Effector memory CD8-positive, alpha-beta T cell (primary cell): ENCODE measurements around the gene TAGLN2.

Source experiments
- ATAC-seq: fragments of 150-1000 bp; cut with Tn5 transposase; replicated peaks from 2 replicates; pipeline ENCODE4 v1.10.0; 2021; ENCODE audit warnings: mild to moderate bottlenecking, moderate library complexity
- DNase-seq, 3 experiments: peaks; one replicate each; pipeline ENCODE4 v3.0.0; 2021
- H3K27ac Mint-ChIP-seq, 2 donors: one replicate each; pipeline ENCODE4 v1.8.0; 2022; ENCODE audit warnings: mild to moderate bottlenecking in 2 of 2, mixed read lengths in 2 of 2, moderate library complexity in 2 of 2
- H3K27me3 Mint-ChIP-seq, 2 donors: one replicate each; pipeline ENCODE4 v1.8.0; 2022; ENCODE audit warnings: mixed read lengths in 2 of 2
- H3K36me3 Mint-ChIP-seq: one replicate; pipeline ENCODE4 v1.8.0; 2022; ENCODE audit warnings: mild to moderate bottlenecking, moderate library complexity, mixed read lengths; ENCODE audit not compliant: insufficient read depth
- H3K4me1 Mint-ChIP-seq, 2 donors: one replicate each; pipeline ENCODE4 v1.8.0; 2022; ENCODE audit warnings: low read depth in 2 of 2, mixed read lengths in 2 of 2
- H3K4me3 Mint-ChIP-seq, 2 donors: one replicate each; pipeline ENCODE4 v1.8.0; 2022; ENCODE audit warnings: mild to moderate bottlenecking in 2 of 2, mixed read lengths in 2 of 2, moderate library complexity in 2 of 2
- H3K9me3 Mint-ChIP-seq, 2 donors: one replicate each; pipeline ENCODE4 v1.8.0; 2022; ENCODE audit warnings: mixed read lengths in 2 of 2

The TAGLN2 gene

DNA sequence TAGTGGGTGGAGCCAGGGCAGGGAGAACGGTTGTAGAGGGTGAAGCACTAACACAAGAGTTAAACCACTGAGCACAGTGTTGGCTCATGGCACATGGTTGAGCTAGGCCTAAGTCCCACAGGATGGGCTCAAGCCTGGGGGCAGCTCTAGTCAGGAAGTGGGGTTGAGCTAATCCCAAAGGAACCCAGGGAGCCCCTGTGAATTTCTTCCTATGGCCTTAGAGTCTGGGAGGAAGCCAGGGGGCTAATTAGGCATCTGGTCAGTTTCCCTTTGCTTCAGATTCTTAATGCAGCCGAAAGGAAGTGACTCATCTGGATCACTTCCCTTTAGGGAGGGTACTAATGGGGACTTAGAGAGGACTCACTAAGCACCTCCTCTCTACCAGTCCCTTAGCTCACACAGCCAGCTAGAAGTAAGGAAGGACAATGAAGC is 35.5 kb downstream of the TAGLN2 start:
- Mint-ChIP-seq H3K9me3 (no peaks in the 10 kb centered on the region), H3K27ac (no peak overlapping the region), H3K4me3 (peak overlapping the region; percentile 0 to 48), H3K36me3 (peaks cover 5% of the 10 kb centered on the region), H3K4me1 (peaks cover 21 to 26% of the 10 kb centered on the region in 2 donors), H3K27me3 (no peaks in the 10 kb centered on the region)
- ATAC-seq (peak; percentile 30), DNase-seq (no peak)

DNA sequence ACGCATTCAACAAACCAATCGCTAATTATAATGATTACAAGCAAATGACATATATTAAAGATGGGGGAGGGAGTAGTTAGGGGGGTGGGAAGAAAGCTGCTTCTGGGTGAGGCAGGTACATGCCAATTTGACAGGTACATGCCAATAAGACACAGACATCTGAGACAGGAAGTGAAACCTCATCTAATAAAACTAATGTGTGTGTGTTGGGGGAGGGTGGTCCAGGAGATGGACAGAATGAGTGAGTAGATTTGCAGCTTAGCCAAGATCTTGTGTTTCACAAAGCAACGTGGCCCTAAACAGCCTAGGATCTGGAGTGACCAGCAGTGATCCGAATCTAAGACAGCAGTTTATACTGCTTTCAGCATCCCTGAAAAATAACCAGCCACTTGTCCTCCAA is 36.1 kb downstream of the TAGLN2 start:
- peak overlapping the region in 1 of 2 donors; percentile 48 for H3K4me3 Mint-ChIP-seq
- H3K9me3 Mint-ChIP-seq: no peaks in the 10 kb centered on the region
- peak overlapping the region in 1 of 2 donors; percentile 64 for H3K27ac Mint-ChIP-seq
- DNase-seq (no peak), ATAC-seq (no peak)
- H3K27me3 Mint-ChIP-seq: no peaks in the 10 kb centered on the region
- H3K4me1 Mint-ChIP-seq: peaks cover 21 to 26% of the 10 kb centered on the region in 2 donors
- peaks cover 5% of the 10 kb centered on the region for H3K36me3 Mint-ChIP-seq

DNA sequence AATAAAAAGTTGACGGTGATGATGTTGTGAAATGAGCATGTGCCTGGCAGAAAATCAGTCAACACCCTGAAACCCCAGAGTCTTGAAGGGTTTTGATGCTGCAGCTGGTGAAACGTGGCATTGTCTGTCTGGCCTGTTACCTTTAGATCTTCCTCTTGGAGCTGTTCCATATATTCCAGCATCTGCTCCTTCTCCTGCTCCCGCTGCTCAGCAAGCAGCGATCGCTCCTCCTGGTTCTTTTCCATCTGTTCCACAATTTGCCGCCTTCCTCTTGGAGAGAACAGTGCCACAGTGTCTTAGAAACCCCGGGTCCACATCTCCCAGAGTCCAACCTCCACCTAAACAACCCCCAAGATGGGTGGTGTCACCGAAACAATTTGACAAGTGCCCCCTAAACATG is 41.0 kb downstream of the TAGLN2 start:
- no peaks in the 10 kb centered on the region for H3K9me3 Mint-ChIP-seq

DNA sequence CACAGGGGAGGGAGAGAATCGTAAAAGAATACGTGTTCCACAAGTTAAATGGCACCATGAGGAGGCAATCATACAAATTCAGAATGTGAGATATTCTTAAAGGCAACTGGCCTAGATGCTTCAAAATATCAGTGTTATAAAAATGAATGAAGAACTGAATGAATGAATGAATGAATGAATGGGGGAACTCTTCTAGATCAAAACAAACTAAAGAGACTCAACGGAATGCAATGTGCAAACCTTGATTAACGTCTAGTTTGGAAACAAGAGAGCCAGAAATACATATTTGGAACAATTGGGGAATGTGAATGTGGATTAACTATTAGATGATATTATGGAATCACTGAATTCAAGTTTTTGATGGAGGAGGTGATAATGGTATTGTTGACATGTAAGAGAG is 42.2 kb downstream of the TAGLN2 start:
- Mint-ChIP-seq H3K4me3 (no peak overlapping the region), H3K27me3 (no peaks in the 10 kb centered on the region), H3K9me3 (no peaks in the 10 kb centered on the region), H3K27ac (no peak overlapping the region), H3K4me1 (peaks cover 0 to under 1% of the 10 kb centered on the region in 2 donors), H3K36me3 (no peaks in the 10 kb centered on the region)
- DNase-seq (no peak), ATAC-seq (no peak)

More for the DNA sequence above, 41.0 kb downstream of the TAGLN2 start:
- Mint-ChIP-seq H3K4me3 (no peak overlapping the region), H3K27ac (no peak overlapping the region), H3K27me3 (no peaks in the 10 kb centered on the region), H3K36me3 (no peaks in the 10 kb centered on the region), H3K4me1 (peaks cover 6 to 7% of the 10 kb centered on the region in 2 donors)
- ATAC-seq (no peak), DNase-seq (no peak)

DNA sequence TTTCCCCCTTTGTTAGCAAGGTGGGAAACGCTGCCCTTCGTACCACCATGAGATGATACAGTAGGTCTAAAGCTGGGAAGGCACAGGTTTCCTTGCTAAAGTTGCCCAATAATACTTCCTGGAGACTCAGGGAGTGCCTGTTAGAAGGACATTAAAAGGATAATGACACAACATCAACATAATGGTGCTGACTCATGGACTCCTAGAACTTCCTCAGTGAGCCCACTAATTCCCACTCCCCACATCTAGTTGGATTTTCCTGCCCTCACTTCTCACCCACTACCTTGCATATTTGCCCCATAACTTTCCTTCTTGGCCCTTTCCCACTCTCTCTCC is 42.8 kb downstream of the TAGLN2 start:
- no peak overlapping the region for H3K4me3 Mint-ChIP-seq
- no peak for ATAC-seq
- no peaks in the 10 kb centered on the region for H3K4me1 Mint-ChIP-seq
- H3K36me3 Mint-ChIP-seq: no peaks in the 10 kb centered on the region
- no peak overlapping the region for H3K27ac Mint-ChIP-seq
- DNase-seq: no peak
- H3K27me3 Mint-ChIP-seq: no peaks in the 10 kb centered on the region
- H3K9me3 Mint-ChIP-seq: no peaks in the 10 kb centered on the region

DNA sequence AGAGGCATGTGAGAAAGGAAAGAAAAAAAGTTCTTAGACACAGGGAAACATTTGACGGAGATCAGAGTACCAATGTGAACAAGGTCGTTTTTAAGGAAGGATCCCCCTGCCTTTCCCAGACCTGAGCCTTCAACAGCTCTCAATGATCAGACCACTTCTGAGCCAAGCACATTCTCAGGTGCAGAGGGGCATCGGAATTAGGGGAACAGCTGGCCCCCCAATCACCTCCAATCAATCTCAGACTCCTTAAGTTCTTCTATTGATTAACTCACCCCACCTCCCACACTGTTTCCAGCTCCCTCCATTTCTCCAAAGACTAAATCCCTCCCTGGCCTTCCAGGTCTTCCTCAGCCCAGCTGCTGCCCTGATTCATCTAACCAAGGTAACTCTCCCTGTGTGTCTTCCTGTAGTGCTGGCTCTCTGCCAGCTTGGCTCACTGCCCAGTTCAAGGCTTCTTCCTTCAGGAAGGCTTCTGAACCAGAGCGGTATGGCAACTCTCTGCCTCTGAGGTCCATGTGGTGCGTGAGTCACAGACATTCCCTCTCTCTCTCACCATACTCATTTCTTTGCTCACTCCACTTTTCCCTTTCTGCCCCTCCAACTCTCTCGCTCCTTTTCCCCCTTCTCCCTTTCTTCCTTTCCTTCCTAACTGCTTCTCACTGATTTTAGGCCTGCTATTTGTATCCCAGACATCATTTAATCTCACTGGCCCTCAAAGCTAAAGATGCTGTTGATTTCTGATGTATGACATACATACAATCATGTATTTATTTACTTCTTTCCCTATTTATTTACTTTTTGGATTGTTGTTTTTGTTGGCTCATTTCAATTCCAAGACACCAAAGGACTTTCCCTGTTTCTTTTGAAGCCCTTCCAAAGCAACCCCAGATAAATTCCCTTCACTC is 43.4 kb downstream of the TAGLN2 start:
- Mint-ChIP-seq H3K27ac (no peak overlapping the region), H3K4me1 (no peaks in the 10 kb centered on the region), H3K9me3 (no peaks in the 10 kb centered on the region), H3K27me3 (no peaks in the 10 kb centered on the region), H3K36me3 (no peaks in the 10 kb centered on the region), H3K4me3 (no peak overlapping the region)
- DNase-seq: peak in 2 of 3 experiments; percentile 13 to 24
- no peak for ATAC-seq

DNA sequence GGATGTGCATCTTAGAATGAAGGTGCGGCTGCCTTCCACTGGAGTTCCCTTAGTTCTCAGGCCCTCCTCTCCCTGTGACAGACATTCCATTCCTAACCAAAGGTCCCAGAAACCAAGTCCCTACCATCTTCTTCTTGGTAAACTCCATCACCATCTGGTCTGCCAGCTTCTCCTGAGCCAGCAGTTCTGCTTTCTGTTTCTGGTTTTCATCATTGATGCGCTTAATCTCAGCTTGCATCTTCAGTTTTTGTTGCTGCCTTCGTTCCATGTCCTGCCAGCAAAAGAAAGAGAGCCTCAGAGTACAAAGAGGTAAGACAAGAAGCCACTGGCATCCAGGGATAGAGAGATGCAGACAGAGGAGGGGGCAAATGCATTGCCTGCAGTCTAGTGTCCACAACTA is 44.9 kb downstream of the TAGLN2 start:
- H3K4me3 Mint-ChIP-seq: no peak overlapping the region
- no peak for DNase-seq
- H3K4me1 Mint-ChIP-seq: no peaks in the 10 kb centered on the region
- H3K27me3 Mint-ChIP-seq: no peaks in the 10 kb centered on the region
- ATAC-seq: no peak
- no peak overlapping the region for H3K27ac Mint-ChIP-seq
- no peaks in the 10 kb centered on the region for H3K9me3 Mint-ChIP-seq
- H3K36me3 Mint-ChIP-seq: peaks cover 3% of the 10 kb centered on the region

DNA sequence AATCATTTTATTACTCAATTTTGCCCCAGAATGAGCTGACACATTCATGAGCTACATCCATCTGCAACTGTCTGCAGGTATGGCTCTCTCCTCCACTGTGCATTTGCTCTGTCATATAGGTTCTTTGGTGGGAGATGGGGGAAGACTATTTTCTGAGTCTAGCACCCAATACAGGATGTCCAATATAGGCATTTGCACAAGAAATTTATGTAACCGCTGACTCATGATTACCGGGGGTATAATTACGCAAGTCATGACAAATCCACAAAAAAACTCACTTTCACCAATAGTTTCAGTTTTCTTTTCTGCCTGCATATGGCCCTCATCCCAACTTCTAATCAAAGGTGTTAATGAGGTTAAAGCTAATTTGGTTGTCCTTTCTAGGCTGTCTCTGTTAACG is 45.3 kb downstream of the TAGLN2 start:
- Mint-ChIP-seq H3K27me3 (no peaks in the 10 kb centered on the region), H3K27ac (no peak overlapping the region), H3K4me1 (no peaks in the 10 kb centered on the region), H3K4me3 (no peak overlapping the region), H3K9me3 (no peaks in the 10 kb centered on the region), H3K36me3 (peaks cover 6% of the 10 kb centered on the region)
- ATAC-seq (no peak), DNase-seq (no peak)

DNA sequence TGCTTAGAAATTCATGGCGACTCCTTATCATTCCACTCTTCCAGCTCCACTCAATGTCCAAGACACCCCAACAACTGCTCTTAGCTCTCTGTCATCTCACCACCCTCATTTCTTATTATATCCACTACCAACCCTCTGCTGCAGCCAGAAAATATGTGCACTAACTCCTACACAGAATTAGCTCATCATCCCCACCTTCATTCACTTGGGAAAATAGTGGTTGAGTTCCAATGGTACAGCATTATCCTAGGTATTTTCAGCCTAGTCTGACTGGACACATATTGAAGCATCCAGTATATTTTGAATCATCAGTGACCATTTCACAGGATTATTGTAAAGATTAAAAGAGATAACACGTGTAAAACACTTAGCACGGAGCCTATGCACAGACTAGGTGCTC is 46.2 kb downstream of the TAGLN2 start:
- ATAC-seq (no peak), DNase-seq (no peak)
- no peaks in the 10 kb centered on the region for H3K9me3 Mint-ChIP-seq
- no peak overlapping the region for H3K4me3 Mint-ChIP-seq
- peaks cover 7% of the 10 kb centered on the region for H3K36me3 Mint-ChIP-seq
- H3K27me3 Mint-ChIP-seq: no peaks in the 10 kb centered on the region
- H3K4me1 Mint-ChIP-seq: no peaks in the 10 kb centered on the region
- H3K27ac Mint-ChIP-seq: no peak overlapping the region

DNA sequence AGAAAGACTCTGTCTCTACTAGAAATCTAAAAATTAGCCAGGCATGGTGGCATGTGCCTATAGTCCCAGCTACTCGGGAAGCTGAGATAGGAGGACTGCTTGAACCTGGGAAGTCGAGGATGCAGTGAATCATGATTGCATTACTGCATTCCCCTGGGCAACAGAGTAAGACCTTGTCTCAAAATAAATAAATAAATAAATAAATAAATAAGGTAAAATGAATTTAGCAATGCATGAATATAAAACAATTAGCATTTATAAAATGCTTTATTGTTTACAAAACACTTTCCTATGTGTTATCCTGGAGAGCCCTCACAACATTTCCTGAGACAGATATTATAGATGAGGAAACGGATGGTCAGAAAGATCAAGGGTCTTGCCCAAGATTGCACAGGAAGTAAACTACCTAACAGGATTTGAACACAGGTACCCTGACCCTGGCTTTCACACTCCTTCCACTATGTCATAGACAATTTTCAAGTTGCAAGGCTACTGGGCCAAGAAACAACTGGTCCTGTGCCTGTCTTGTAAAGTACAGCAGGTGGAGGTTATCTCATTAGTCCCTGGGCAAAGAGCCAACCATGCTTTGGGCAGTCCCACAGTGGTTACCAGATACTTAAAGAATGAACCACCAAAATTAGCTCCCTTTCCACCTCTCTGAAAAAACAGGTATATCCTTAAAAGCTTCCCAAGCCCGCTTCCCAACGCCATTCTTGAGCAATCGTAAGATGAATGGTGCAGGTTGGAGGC is 47.4 kb downstream of the TAGLN2 start:
- no peak for DNase-seq
- Mint-ChIP-seq H3K27ac (no peak overlapping the region), H3K27me3 (peaks cover 0 to 11% of the 10 kb centered on the region in 2 donors), H3K9me3 (no peaks in the 10 kb centered on the region), H3K36me3 (peaks cover 7% of the 10 kb centered on the region), H3K4me3 (no peak overlapping the region), H3K4me1 (no peaks in the 10 kb centered on the region)
- ATAC-seq: no peak

DNA sequence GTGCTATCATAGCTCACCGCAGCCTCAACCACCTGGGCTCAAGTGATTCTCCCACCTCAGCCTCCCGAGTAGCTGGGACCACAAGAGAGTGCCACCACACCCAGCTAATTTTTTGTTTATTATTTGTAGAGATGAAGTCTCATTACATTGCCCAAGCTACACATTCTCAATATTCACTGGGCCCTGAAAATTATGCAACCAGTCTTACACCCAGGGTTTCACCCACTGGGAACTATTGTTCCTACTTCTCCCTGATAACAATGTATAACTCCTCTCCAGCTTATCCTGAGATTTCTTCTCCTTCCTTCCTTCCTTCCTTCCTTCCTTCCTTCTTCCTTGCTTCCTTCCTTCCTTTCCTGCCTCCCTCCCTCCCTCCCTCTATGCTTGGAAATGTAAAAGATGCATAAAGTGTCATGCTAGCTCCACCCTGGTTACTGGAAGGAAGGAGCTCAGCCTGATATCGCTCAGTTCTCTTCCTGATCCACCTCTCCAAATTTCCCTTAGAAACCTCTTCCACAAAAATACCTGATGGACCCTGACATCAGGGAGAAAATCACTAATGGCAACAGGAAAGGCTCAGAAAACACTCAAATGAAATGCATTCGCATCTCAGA is 51.7 kb downstream of the TAGLN2 start:
- Mint-ChIP-seq H3K9me3 (no peaks in the 10 kb centered on the region), H3K4me3 (no peak overlapping the region), H3K36me3 (peaks cover 7% of the 10 kb centered on the region), H3K27me3 (peaks cover 0 to 32% of the 10 kb centered on the region in 2 donors), H3K27ac (peak overlapping the region in 1 of 2 donors; percentile 15), H3K4me1 (peaks cover 6 to 14% of the 10 kb centered on the region in 2 donors)
- ATAC-seq (no peak), DNase-seq (no peak)

DNA sequence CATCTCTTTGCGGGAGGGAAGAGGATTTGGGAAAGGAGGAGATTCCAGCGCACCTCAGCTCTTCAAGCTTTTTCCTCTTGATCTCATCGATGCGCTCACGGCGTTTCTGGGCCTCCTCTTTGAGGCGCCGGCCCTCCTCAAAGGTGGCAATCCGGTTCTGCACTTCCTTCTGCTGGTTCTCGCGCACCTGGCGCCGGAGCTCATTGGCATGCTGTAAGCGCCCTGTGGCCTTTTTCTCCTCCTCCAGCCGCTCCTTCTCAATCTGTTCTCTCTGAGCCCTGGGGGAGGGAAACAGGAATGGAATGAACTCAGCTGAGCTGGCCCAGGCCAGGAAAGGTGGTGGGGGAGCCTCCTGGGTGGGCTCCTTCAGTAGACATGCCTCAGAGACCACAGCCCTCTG is 52.4 kb downstream of the TAGLN2 start:
- H3K4me1 Mint-ChIP-seq: peaks cover 6 to 14% of the 10 kb centered on the region in 2 donors
- no peaks in the 10 kb centered on the region for H3K9me3 Mint-ChIP-seq
- H3K27me3 Mint-ChIP-seq: peaks cover 0 to 32% of the 10 kb centered on the region in 2 donors
- H3K4me3 Mint-ChIP-seq: no peak overlapping the region
- no peak for ATAC-seq
- H3K27ac Mint-ChIP-seq: peak overlapping the region; percentile 15 to 35
- DNase-seq: no peak
- H3K36me3 Mint-ChIP-seq: peaks cover 7% of the 10 kb centered on the region

DNA sequence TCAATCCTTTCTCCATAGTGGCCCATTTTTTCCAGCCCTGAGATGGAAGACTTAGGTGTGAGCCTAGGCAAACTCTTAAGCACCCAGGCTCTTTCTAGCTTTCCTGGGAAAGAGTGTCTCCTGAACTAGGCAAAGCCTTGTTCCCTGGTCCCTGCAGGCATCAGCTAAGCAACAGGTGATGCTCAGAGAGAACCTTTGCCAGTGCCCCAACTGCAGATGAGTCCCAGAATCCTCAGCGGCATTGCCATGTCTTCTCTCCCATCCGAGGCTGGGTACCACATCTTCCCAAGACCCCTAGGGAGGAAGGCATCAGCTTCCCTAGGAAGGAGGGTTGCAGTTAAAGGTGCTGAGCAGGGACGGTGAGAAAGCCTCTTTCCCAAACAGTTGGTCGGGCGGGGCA is 54.6 kb downstream of the TAGLN2 start:
- Mint-ChIP-seq H3K27ac (no peak overlapping the region), H3K27me3 (peaks cover 0 to 32% of the 10 kb centered on the region in 2 donors), H3K9me3 (no peaks in the 10 kb centered on the region), H3K36me3 (peaks cover 9% of the 10 kb centered on the region), H3K4me3 (no peak overlapping the region), H3K4me1 (peaks cover 17 to 28% of the 10 kb centered on the region in 2 donors)
- ATAC-seq: no peak
- DNase-seq: no peak
